ENCODE measurements around the gene GMIP. TPM values are rescaled to one million over a fixed set of nuclear protein-coding genes. Genes with fewer than 3 reads are reported as not detected.

The GMIP gene
- total and polyA plus RNA-seq, 8 donors, result 5.2 to 96.2 (median 13.8) TPM

GRCh38 chr19:19582471-19582870 lies 61.0 kb downstream of the GMIP start:
- H3K4me3 ChIP-seq, result no peak overlapping the region
- peaks cover 0 to 22% (median 13%) of the 10 kb centered on the region in 4 donors for H3K4me1 ChIP-seq
- H3K36me3 ChIP-seq, result no peaks in the 10 kb centered on the region
- H3K27me3 ChIP-seq, result no peaks in the 10 kb centered on the region
- DNase-seq, result no peak
- H3K9me3 ChIP-seq, result no peaks in the 10 kb centered on the region
- H3K27ac ChIP-seq, result no peak overlapping the region
- TF ChIP-seq POLR2A (IDR thresholded peaks at IDR 0.05), result no peak
- no peak for TF ChIP-seq EP300 (IDR thresholded peaks at IDR 0.05)
- TF ChIP-seq, protein P1, sequence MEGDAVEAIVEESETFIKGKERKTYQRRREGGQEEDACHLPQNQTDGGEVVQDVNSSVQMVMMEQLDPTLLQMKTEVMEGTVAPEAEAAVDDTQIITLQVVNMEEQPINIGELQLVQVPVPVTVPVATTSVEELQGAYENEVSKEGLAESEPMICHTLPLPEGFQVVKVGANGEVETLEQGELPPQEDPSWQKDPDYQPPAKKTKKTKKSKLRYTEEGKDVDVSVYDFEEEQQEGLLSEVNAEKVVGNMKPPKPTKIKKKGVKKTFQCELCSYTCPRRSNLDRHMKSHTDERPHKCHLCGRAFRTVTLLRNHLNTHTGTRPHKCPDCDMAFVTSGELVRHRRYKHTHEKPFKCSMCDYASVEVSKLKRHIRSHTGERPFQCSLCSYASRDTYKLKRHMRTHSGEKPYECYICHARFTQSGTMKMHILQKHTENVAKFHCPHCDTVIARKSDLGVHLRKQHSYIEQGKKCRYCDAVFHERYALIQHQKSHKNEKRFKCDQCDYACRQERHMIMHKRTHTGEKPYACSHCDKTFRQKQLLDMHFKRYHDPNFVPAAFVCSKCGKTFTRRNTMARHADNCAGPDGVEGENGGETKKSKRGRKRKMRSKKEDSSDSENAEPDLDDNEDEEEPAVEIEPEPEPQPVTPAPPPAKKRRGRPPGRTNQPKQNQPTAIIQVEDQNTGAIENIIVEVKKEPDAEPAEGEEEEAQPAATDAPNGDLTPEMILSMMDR (IDR thresholded peaks at IDR 0.05), result no peak
- 87 to 95% (median 92%) methylated on average over 6 of the region's 6 CpGs for WGBS, 5 donors
- intact Hi-C loops (cut with DNase I; ENCODE audit: low total_unique reads), result no loop called here

GRCh38 chr19:19581391-19581790 lies 62.1 kb downstream of the GMIP start:
- no peak for DNase-seq
- no peaks in the 10 kb centered on the region for H3K9me3 ChIP-seq
- H3K27ac ChIP-seq, result peak overlapping the region in 1 of 5 donors; percentile 60
- H3K27me3 ChIP-seq, result no peaks in the 10 kb centered on the region
- intact Hi-C loops (cut with DNase I; ENCODE audit: low total_unique reads), result no loop called here
- H3K36me3 ChIP-seq, result no peaks in the 10 kb centered on the region
- TF ChIP-seq POLR2A (IDR thresholded peaks at IDR 0.05) (no peak), POLR2AphosphoS5 (IDR thresholded peaks at IDR 0.05) (no peak), EP300 (IDR thresholded peaks at IDR 0.05) (no peak)
- TF ChIP-seq, protein P1 (IDR thresholded peaks at IDR 0.05), result no peak
- peaks cover 0 to 22% (median 13%) of the 10 kb centered on the region in 4 donors for H3K4me1 ChIP-seq
- WGBS, 5 donors, result 90 to 94% (median 92%) methylated on average over 12 to 13 of the region's 13 CpGs
- H3K4me3 ChIP-seq, result no peak overlapping the region

DNA sequence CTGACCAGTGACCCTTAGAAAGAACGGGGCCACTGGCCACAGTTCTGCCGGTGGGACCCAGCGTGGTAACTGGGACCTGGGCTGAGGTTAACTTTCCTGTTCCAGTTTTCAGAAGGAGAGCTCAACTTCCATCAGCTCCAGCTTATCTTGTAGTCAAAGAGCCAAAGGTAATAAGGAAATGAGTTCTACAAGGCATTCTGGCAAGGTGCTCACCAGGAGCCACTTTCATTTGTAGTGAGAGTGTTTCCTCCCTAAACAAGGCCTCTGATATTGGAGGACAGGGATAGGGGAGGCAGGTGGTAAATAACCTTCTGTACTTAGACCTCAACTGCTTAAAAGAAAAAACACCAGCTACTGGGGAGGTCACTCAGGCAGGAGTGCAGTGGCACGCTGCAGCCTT lies 63.0 kb downstream of the GMIP start:
- peak; percentile 50 to 63 for DNase-seq
- Histone ChIP-seq H3K27ac (peak overlapping the region; percentile 37 to 77 (median 60)), H3K36me3 (no peaks in the 10 kb centered on the region), H3K4me3 (no peak overlapping the region), H3K27me3 (no peaks in the 10 kb centered on the region), H3K4me1 (peaks cover 0 to 22% (median 13%) of the 10 kb centered on the region in 4 donors), H3K9me3 (no peaks in the 10 kb centered on the region)
- 30 to 57% (median 45%) methylated on average over 4 of the region's 4 CpGs for WGBS, 5 donors
- intact Hi-C loops (cut with DNase I; ENCODE audit: low total_unique reads), result no loop called here
- no peak for TF ChIP-seq EP300 (IDR thresholded peaks at IDR 0.05)
- TF ChIP-seq, protein P1 (IDR thresholded peaks at IDR 0.05), result no peak
- no peak for TF ChIP-seq POLR2A (IDR thresholded peaks at IDR 0.05)
- peak in 2 of 3 donors; percentile 15 to 52 for TF ChIP-seq POLR2AphosphoS5 (IDR thresholded peaks at IDR 0.05)

- no peak for DNase-seq
- Histone ChIP-seq H3K27me3 (no peaks in the 10 kb centered on the region), H3K4me3 (no peak overlapping the region), H3K36me3 (no peaks in the 10 kb centered on the region), H3K27ac (peak overlapping the region; percentile 37 to 77 (median 60)), H3K4me1 (peaks cover 0 to 22% (median 13%) of the 10 kb centered on the region in 4 donors), H3K9me3 (no peaks in the 10 kb centered on the region)
- 85 to 90% (median 86%) methylated on average over 24 to 25 of the region's 25 CpGs for WGBS, 5 donors
- intact Hi-C loops (cut with DNase I; ENCODE audit: low total_unique reads), result no loop called here
- TF ChIP-seq POLR2A (IDR thresholded peaks at IDR 0.05) (no peak), EP300 (IDR thresholded peaks at IDR 0.05) (no peak), POLR2AphosphoS5 (IDR thresholded peaks at IDR 0.05) (no peak)
- TF ChIP-seq, protein P1 (IDR thresholded peaks at IDR 0.05), result no peak
These were observed 63.7 kb downstream of the GMIP start for GRCh38 chr19:19579533-19580361.

Other genes starting within 250 kb of the GMIP start
- 100 to 1,000 TPM in 1 of 5 donors, 10 to 100 TPM in 3, 1 to 10 TPM in 1; 9.3 to 119 (median 27.2) TPM for gene GATAD2A, start 238.0 kb downstream of the GMIP start, total RNA-seq
- gene GATAD2A, start 238.0 kb downstream of the GMIP start, polyA plus RNA-seq, result 10 to 100 TPM; 10.1 to 21.4 (median 17.9) TPM
- 10 to 100 TPM in 1 of 5 donors, 1 to 10 TPM in 3, not detected in 1; 2.0 to 31.7 (median 5.6) TPM for gene TSSK6, start 128.1 kb downstream of the GMIP start, total RNA-seq
- gene TSSK6, start 128.1 kb downstream of the GMIP start, polyA plus RNA-seq, result 1 to 10 TPM in 1 of 3 donors, under 1 TPM in 2; 0.93 to 2.0 (median 0.93) TPM
- 100 to 1,000 TPM in 1 of 5 donors, 10 to 100 TPM in 4; 24.5 to 204 (median 71.4) TPM for gene NDUFA13, start 127.4 kb downstream of the GMIP start, total RNA-seq
- gene NDUFA13, start 127.4 kb downstream of the GMIP start, polyA plus RNA-seq, result 100 to 1,000 TPM; 258 to 367 (median 300) TPM
- gene YJEFN3, start 114.7 kb downstream of the GMIP start, total RNA-seq, result 100 to 1,000 TPM in 1 of 5 donors, 1 to 10 TPM in 1, under 1 TPM in 3; 0.43 to 117 (median 0.92) TPM
- gene YJEFN3, start 114.7 kb downstream of the GMIP start, polyA plus RNA-seq, result 10 to 100 TPM in 1 of 3 donors, 1 to 10 TPM in 2; 4.9 to 14.5 (median 5.2) TPM
- 1 to 10 TPM in 1 of 5 donors, under 1 TPM in 2, not detected in 2; under 0.01 to 1.4 (median 0.73) TPM for gene CILP2, start 105.4 kb downstream of the GMIP start, total RNA-seq
- gene CILP2, start 105.4 kb downstream of the GMIP start, polyA plus RNA-seq, result under 1 TPM in 1 of 3 donors, not detected in 2; 0.05 TPM
- 10 to 100 TPM in 2 of 5 donors, 1 to 10 TPM in 2, not detected in 1; 2.0 to 60.7 (median 17.5) TPM for gene PBX4, start 25.0 kb downstream of the GMIP start, total RNA-seq
- 1 to 10 TPM; 2.9 to 4.9 (median 2.9) TPM for gene PBX4, start 25.0 kb downstream of the GMIP start, polyA plus RNA-seq
- 100 to 1,000 TPM in 1 of 5 donors, 10 to 100 TPM in 2, 1 to 10 TPM in 2; 4.1 to 156 (median 25.9) TPM for gene LPAR2, start 15.4 kb downstream of the GMIP start, total RNA-seq
- gene LPAR2, start 15.4 kb downstream of the GMIP start, polyA plus RNA-seq, result 10 to 100 TPM; 14.4 to 23.0 (median 15.0) TPM
- gene ATP13A1, start 20.0 kb upstream of the GMIP start, total RNA-seq, result 100 to 1,000 TPM in 3 of 5 donors, 10 to 100 TPM in 2; 30.1 to 451 (median 204) TPM
- gene ATP13A1, start 20.0 kb upstream of the GMIP start, polyA plus RNA-seq, result 10 to 100 TPM; 17.3 to 35.4 (median 25.1) TPM
- gene ZNF101, start 25.2 kb upstream of the GMIP start, total RNA-seq, result 1 to 10 TPM; 2.2 to 8.8 (median 3.0) TPM
- gene ZNF101, start 25.2 kb upstream of the GMIP start, polyA plus RNA-seq, result 1 to 10 TPM; 5.5 to 9.1 (median 7.2) TPM
- 10 to 100 TPM in 1 of 5 donors, 1 to 10 TPM in 2, under 1 TPM in 2; 0.29 to 13.2 (median 7.0) TPM for gene ZNF14, start 89.5 kb upstream of the GMIP start, total RNA-seq
- 1 to 10 TPM; 3.1 to 5.0 (median 3.6) TPM for gene ZNF14, start 89.5 kb upstream of the GMIP start, polyA plus RNA-seq
- 10 to 100 TPM; 11.7 to 93.7 (median 61.7) TPM for gene ZNF506, start 178.1 kb upstream of the GMIP start, total RNA-seq
- 1 to 10 TPM; 3.4 to 5.5 (median 4.8) TPM for gene ZNF506, start 178.1 kb upstream of the GMIP start, polyA plus RNA-seq
- 10 to 100 TPM in 3 of 5 donors, 1 to 10 TPM in 2; 7.1 to 32.1 (median 12.7) TPM for gene ZNF253, start 222.2 kb upstream of the GMIP start, total RNA-seq
- 1 to 10 TPM; 2.4 to 5.2 (median 3.9) TPM for gene ZNF253, start 222.2 kb upstream of the GMIP start, polyA plus RNA-seq